HCT116 (cell line): ENCODE results near the gene ABHD12. TPM values are rescaled to one million over a fixed set of nuclear protein-coding genes. Genes with fewer than 3 reads are reported as not detected.

Experiments
- ATAC-seq: fragments of 200-7000 bp; cut with Tn5 transposase; 2 replicates; pipeline ENCODE4 v1.9.1; 2020; ENCODE audit warnings: mild to moderate bottlenecking, moderate library complexity
- BruUV-seq: library from RNA; stranded (reverse); fragments of 400-500 nt; replicated peaks from 2 replicates; lab custom pipeline; 2021; lab: Mats Ljungman, UMichigan
- CTCF ChIA-PET: fragments of 300-600 bp; sonication (Branson Sonifier 250); formaldehyde crosslinking; loops from one replicate; lab custom pipeline; 2021; ENCODE audit warnings: antibody characterized with exemption; lab: Charles Lee
- POLR2A ChIA-PET: fragments of 300-600, 350-600 bp; sonication (Branson Sonifier 250); formaldehyde crosslinking; loops from one replicate; lab custom pipeline; 2021; ENCODE audit warnings: antibody characterized with exemption; lab: Charles Lee
- RAD21 ChIA-PET, 2 experiments: fragments of 300-600 bp; sonication (Branson Sonifier 250); formaldehyde crosslinking; loops; one replicate each; lab custom pipeline; 2023; ENCODE audit warnings: low total read pairs in 2 of 2; ENCODE audit not compliant: uncharacterized antibody in 2 of 2, unreplicated experiment in 2 of 2, low non-redundant PET in 1 of 2; lab: Charles Lee
- DNase-seq: peaks from one replicate; pipeline ENCODE4 v3.0.0-alpha.2; 2010; ENCODE audit warnings: low read depth, low spot score
- H2AFZ ChIP-seq: fragments of 200-600 bp; shearing (Covaris generic), sonication (generic); 2 replicates; pipeline ENCODE4 v1.6.1; 2017; ENCODE audit warnings: low read depth, mixed run types, mixed read lengths, antibody characterized with exemption, low read length; ENCODE audit not compliant: poor library complexity, severe bottlenecking
- H3K27ac ChIP-seq: 2 replicates; pipeline ENCODE4 v1.5.1; 2012; ENCODE audit warnings: low read depth, low read length
- H3K27me3 ChIP-seq: fragments of 200-600 bp; sonication (generic); 2 replicates; pipeline ENCODE4 v1.6.1; 2016; ENCODE audit warnings: mixed run types, low read length, mixed read lengths; ENCODE audit not compliant: insufficient read depth
- H3K36me3 ChIP-seq, 2 experiments: fragments of 200-500 bp in 1 of 2; fragments of 200-600 bp in 1 of 2; sonication (Bioruptor generic) in 1 of 2; sonication (generic) in 1 of 2; 2 replicates each; pipeline versions ENCODE4 v1.5.1 to v1.6.1; 2014 to 2016; ENCODE audit warnings: low read length in 2 of 2, inconsistent platforms in 1 of 2, mixed read lengths in 1 of 2, mixed run types in 1 of 2; ENCODE audit not compliant: insufficient read depth in 2 of 2, control insufficient read depth in 1 of 2
- H3K4me1 ChIP-seq, 2 experiments: fragments of 200-600 bp in 1 of 2; sonication (generic) in 1 of 2; 2 replicates each; pipeline versions ENCODE4 v1.5.1 to v1.6.1; 2012 to 2017; ENCODE audit warnings: low read length in 2 of 2, inconsistent platforms in 1 of 2, mild to moderate bottlenecking in 1 of 2, mixed read lengths in 1 of 2, mixed run types in 1 of 2, moderate library complexity in 1 of 2; ENCODE audit not compliant: insufficient read depth in 2 of 2, control insufficient read depth in 1 of 2
- H3K4me2 ChIP-seq: fragments of 200-600 bp; sonication (generic); 2 replicates; pipeline ENCODE4 v1.6.1; 2017; ENCODE audit warnings: mixed run types, low read length, mixed read lengths
- H3K4me3 ChIP-seq, 2 experiments: fragments of 200-600 bp in 1 of 2; sonication (generic) in 1 of 2; replicated peaks in 1 of 2; 2 replicates each; pipeline ENCODE4 v1.5.1; 2011 to 2016; ENCODE audit warnings: low read length in 2 of 2, control low read depth in 1 of 2, low read depth in 1 of 2, mild to moderate bottlenecking in 1 of 2, mixed read lengths in 1 of 2, mixed run types in 1 of 2
- H3K79me2 ChIP-seq: fragments of 200-600 bp; sonication (generic); 2 replicates; pipeline ENCODE4 v1.6.1; 2017; ENCODE audit warnings: mild to moderate bottlenecking, mixed run types, low read length, moderate library complexity, mixed read lengths; ENCODE audit not compliant: insufficient read depth
- H3K9ac ChIP-seq: fragments of 200-600 bp; sonication (generic); 2 replicates; pipeline ENCODE4 v1.6.1; 2016; ENCODE audit warnings: low read length, mixed read lengths
- H3K9me2 ChIP-seq: fragments of 200-600 bp; sonication (generic), shearing (Covaris generic); 2 replicates; pipeline ENCODE4 v1.6.1; 2017; ENCODE audit warnings: mixed run types, mild to moderate bottlenecking, moderate library complexity; ENCODE audit not compliant: insufficient read depth
- H3K9me3 ChIP-seq, 2 experiments: fragments of 200-500 bp in 1 of 2; fragments of 200-600 bp in 1 of 2; sonication (Bioruptor generic) in 1 of 2; sonication (generic) in 1 of 2; 2 replicates each; pipeline ENCODE4 v1.6.1; 2014 to 2017; ENCODE audit warnings: low read length in 2 of 2, mixed read lengths in 2 of 2, inconsistent platforms in 1 of 2, low read depth in 1 of 2, mild to moderate bottlenecking in 1 of 2, mixed run types in 1 of 2, moderate library complexity in 1 of 2; ENCODE audit not compliant: control insufficient read depth in 1 of 2, insufficient read depth in 1 of 2
- H4K20me1 ChIP-seq: fragments of 200-600 bp; sonication (generic), shearing (Covaris generic); 2 replicates; pipeline ENCODE4 v1.6.1; 2017; ENCODE audit warnings: mixed run types, mild to moderate bottlenecking, moderate library complexity; ENCODE audit not compliant: insufficient read depth
- CBX3 ChIP-seq: IDR thresholded peaks from 2 replicates; pipeline ENCODE4 v1.6.1; 2012; ENCODE audit warnings: low read depth
- CEBPB ChIP-seq: IDR thresholded peaks from 2 replicates; pipeline ENCODE4 v1.6.1; 2012; ENCODE audit warnings: low read depth
- ELF1 ChIP-seq: IDR thresholded peaks from 2 replicates; pipeline ENCODE4 v1.6.1; 2012; ENCODE audit warnings: low read depth, borderline replicate concordance
- EZH2 ChIP-seq: fragments of 200-600 bp; sonication (generic); IDR thresholded peaks from 2 replicates; pipeline ENCODE4 v1.6.1; 2017; ENCODE audit warnings: antibody characterized with exemption, mixed run types
- EZH2phosphoT487 ChIP-seq: fragments of 200-600 bp; IDR thresholded peaks from 2 replicates; pipeline ENCODE4 v1.6.1; 2018; ENCODE audit warnings: antibody characterized with exemption, borderline replicate concordance
- FOSL1 ChIP-seq: IDR thresholded peaks from 2 replicates; pipeline ENCODE4 v1.6.1; 2012; ENCODE audit warnings: low read depth
- JUND ChIP-seq: IDR thresholded peaks from 2 replicates; pipeline ENCODE4 v1.6.1; 2012
- POLR2A ChIP-seq: IDR thresholded peaks from 2 replicates; pipeline ENCODE4 v1.7.0; 2011; ENCODE audit warnings: borderline replicate concordance; ENCODE audit not compliant: insufficient read depth, insufficient read length; ENCODE audit errors: extremely low read depth
- POLR2AphosphoS5 ChIP-seq: IDR thresholded peaks from 2 replicates; pipeline ENCODE4 v1.6.1; 2011; ENCODE audit warnings: mild to moderate bottlenecking, low read depth, low read length, moderate library complexity
- RAD21 ChIP-seq: IDR thresholded peaks from 2 replicates; pipeline ENCODE4 v1.6.1; 2012; ENCODE audit warnings: low read depth, mild to moderate bottlenecking
- SP1 ChIP-seq: IDR thresholded peaks from 2 replicates; pipeline ENCODE4 v1.6.1; 2012; ENCODE audit warnings: low read depth
- TCF7L2 ChIP-seq: IDR thresholded peaks from 2 replicates; pipeline ENCODE4 v1.7.0; 2011; ENCODE audit warnings: borderline replicate concordance, inconsistent platforms; ENCODE audit not compliant: insufficient read depth, insufficient read length; ENCODE audit errors: extremely low read depth
- YY1 ChIP-seq: IDR thresholded peaks from 2 replicates; pipeline ENCODE4 v1.6.1; 2011; ENCODE audit warnings: low read length, low read depth, moderate library complexity, mild to moderate bottlenecking; ENCODE audit not compliant: insufficient replicate concordance; ENCODE audit errors: extremely low read depth
- ZFX ChIP-seq: fragments of 450-650 bp; IDR thresholded peaks from 2 replicates; pipeline ENCODE4 v1.6.1; 2017
- intact Hi-C: fragments of 100-400 bp; cut with micrococcal nuclease; formaldehyde crosslinking; loops from 2 replicates; pipeline ENCODE4 v1.10.0; 2022
- total RNA-seq: library from RNA; stranded (reverse); gene quantifications from one replicate; pipeline ENCODE4 v1.2.1, GENCODE V29; 2021; ENCODE audit not compliant: unreplicated experiment
- TF ChIP-seq, protein P1 (sequence below): IDR thresholded peaks from 2 replicates; pipeline ENCODE4 v1.6.1; 2011; ENCODE audit warnings: mild to moderate bottlenecking, low read length, moderate library complexity; ENCODE audit not compliant: insufficient replicate concordance; ENCODE audit errors: extremely low read depth
- TF ChIP-seq, protein P2 (sequence below): IDR thresholded peaks from 2 replicates; pipeline ENCODE4 v1.6.1; 2012
- TF ChIP-seq, protein P3 (sequence below), 3 experiments: fragments of 200-600 bp in 1 of 3; sonication (generic) in 1 of 3; IDR thresholded peaks in 2 of 3; conservative IDR thresholded peaks in 1 of 3; 2 replicates each; pipeline ENCODE4 v1.5.1; 2012 to 2017; ENCODE audit warnings: low read depth in 2 of 3, low read length in 2 of 3, antibody characterized with exemption in 1 of 3, borderline replicate concordance in 1 of 3, control low read depth in 1 of 3, mild to moderate bottlenecking in 1 of 3, mixed read lengths in 1 of 3, mixed run types in 1 of 3, moderate library complexity in 1 of 3; ENCODE audit not compliant: insufficient read depth in 1 of 3

The ABHD12 gene
- total RNA-seq, 1 experiment from 2014 or later: 31.7 TPM

DNA sequence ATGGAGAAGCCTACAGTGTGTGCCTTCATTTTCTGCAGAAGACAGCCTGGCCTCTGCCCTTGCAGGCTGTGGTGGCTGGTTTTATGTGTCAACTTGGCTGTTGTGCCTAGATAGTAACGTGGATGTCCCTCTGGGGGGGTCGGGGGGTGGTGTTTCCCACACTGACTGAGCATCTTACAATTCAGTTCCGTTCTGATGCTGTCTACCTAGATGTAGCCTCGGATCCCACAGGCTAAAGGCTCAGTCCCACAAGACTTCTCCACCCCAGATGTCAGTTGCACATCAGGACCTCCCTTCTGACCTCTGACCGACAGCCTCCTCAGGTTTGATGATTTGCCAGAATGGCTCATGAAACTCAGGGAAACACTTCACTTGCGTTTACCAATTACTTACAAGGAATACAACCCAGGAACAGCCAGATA is 138.4 kb downstream of the ABHD12 start:
- Histone ChIP-seq H3K79me2 (peaks cover 77% of the 10 kb centered on the region), H3K9ac (no peak overlapping the region), H3K27me3 (no peaks in the 10 kb centered on the region), H3K9me3 (no peaks in the 10 kb centered on the region), H3K36me3 (no peaks in the 10 kb centered on the region; a peak in 1 of 4 replicates), H3K9me2 (no peaks in the 10 kb centered on the region), H3K27ac (0 out of 2 replicates have a peak overlapping the region, but pooled peaks have one; percentile 14), H3K4me1 (peaks cover 39 to 42% of the 10 kb centered on the region in 2 experiments), H3K4me2 (peak overlapping the region; percentile 56), H4K20me1 (no peaks in the 10 kb centered on the region), H3K4me3 (no peak overlapping the region), H2AFZ (no peak overlapping the region)
- ATAC-seq (no peak), DNase-seq (no peak)
- intact Hi-C loops: loop anchor here (2.0 to 10.0 kb wide), 2 partner anchors 53 to 259 kb away; partner anchors contain the start of gene APMAP
- ChIA-PET CTCF (no interaction called here), RAD21 (no interaction called here), POLR2A (interaction anchor here (0.9 to 1.5 kb wide), 2 partner anchors 29 to 147 kb away, joined by 3 read pairs; no protein-coding TSS in a partner anchor)
- BruUV-seq: no TSS peak
- TF ChIP-seq, protein P1, sequence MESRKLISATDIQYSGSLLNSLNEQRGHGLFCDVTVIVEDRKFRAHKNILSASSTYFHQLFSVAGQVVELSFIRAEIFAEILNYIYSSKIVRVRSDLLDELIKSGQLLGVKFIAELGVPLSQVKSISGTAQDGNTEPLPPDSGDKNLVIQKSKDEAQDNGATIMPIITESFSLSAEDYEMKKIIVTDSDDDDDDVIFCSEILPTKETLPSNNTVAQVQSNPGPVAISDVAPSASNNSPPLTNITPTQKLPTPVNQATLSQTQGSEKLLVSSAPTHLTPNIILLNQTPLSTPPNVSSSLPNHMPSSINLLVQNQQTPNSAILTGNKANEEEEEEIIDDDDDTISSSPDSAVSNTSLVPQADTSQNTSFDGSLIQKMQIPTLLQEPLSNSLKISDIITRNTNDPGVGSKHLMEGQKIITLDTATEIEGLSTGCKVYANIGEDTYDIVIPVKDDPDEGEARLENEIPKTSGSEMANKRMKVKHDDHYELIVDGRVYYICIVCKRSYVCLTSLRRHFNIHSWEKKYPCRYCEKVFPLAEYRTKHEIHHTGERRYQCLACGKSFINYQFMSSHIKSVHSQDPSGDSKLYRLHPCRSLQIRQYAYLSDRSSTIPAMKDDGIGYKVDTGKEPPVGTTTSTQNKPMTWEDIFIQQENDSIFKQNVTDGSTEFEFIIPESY: no peak
- TF ChIP-seq POLR2A: no peak
- no peak for TF ChIP-seq FOSL1
- TF ChIP-seq EZH2phosphoT487: no peak
- no peak for TF ChIP-seq CBX3
- TF ChIP-seq EZH2: no peak
- TF ChIP-seq ZFX: no peak
- no peak for TF ChIP-seq SP1
- TF ChIP-seq ELF1: no peak
- TF ChIP-seq, protein P2, sequence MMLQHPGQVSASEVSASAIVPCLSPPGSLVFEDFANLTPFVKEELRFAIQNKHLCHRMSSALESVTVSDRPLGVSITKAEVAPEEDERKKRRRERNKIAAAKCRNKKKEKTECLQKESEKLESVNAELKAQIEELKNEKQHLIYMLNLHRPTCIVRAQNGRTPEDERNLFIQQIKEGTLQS: no peak
- TF ChIP-seq CEBPB: no peak
- TF ChIP-seq RAD21: no peak
- no peak for TF ChIP-seq POLR2AphosphoS5
- TF ChIP-seq, protein P3, sequence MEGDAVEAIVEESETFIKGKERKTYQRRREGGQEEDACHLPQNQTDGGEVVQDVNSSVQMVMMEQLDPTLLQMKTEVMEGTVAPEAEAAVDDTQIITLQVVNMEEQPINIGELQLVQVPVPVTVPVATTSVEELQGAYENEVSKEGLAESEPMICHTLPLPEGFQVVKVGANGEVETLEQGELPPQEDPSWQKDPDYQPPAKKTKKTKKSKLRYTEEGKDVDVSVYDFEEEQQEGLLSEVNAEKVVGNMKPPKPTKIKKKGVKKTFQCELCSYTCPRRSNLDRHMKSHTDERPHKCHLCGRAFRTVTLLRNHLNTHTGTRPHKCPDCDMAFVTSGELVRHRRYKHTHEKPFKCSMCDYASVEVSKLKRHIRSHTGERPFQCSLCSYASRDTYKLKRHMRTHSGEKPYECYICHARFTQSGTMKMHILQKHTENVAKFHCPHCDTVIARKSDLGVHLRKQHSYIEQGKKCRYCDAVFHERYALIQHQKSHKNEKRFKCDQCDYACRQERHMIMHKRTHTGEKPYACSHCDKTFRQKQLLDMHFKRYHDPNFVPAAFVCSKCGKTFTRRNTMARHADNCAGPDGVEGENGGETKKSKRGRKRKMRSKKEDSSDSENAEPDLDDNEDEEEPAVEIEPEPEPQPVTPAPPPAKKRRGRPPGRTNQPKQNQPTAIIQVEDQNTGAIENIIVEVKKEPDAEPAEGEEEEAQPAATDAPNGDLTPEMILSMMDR (IDR thresholded peaks at IDR 0.05 in 2 of 3, conservative IDR thresholded peaks at IDR 0.05 in 1 of 3; ENCODE audit: borderline replicate concordance in 1 of 3, insufficient read depth in 1 of 3, low read depth in 2 of 3, low read length in 2 of 3): no peak
- TF ChIP-seq YY1: no peak
- no peak for TF ChIP-seq JUND
- TF ChIP-seq TCF7L2: no peak
